ENCODE measurements around the gene KRT33B.

Gene KRT33B

GRCh38 chr17:41325126-41325525 is 44.5 kb downstream of the KRT33B start:
- no peak for TF ChIP-seq CTCF (conservative IDR thresholded peaks at IDR 0.05)
- no peak overlapping the region for H3K27ac ChIP-seq

GRCh38 chr17:41324180-41325075 is 45.2 kb downstream of the KRT33B start:
- peak; percentile 81 for TF ChIP-seq CTCF (conservative IDR thresholded peaks at IDR 0.05)
- no peak overlapping the region for H3K27ac ChIP-seq

- no peak for TF ChIP-seq CTCF (conservative IDR thresholded peaks at IDR 0.05)
These were observed 46.4 kb downstream of the KRT33B start for GRCh38 chr17:41322903-41323895.

GRCh38 chr17:41322094-41322902 is 47.3 kb downstream of the KRT33B start:
- no peak overlapping the region for H3K27ac ChIP-seq
- TF ChIP-seq CTCF (conservative IDR thresholded peaks at IDR 0.05), result peak; percentile 96

More at GRCh38 chr17:41322903-41323895, 46.4 kb downstream of the KRT33B start:
- H3K27ac ChIP-seq, result no peak overlapping the region

- no peak overlapping the region for H3K27ac ChIP-seq
- TF ChIP-seq CTCF (conservative IDR thresholded peaks at IDR 0.05), result no peak
These were observed 51.4 kb downstream of the KRT33B start for GRCh38 chr17:41318231-41318630.

- H3K27ac ChIP-seq, result no peak overlapping the region
- TF ChIP-seq CTCF (conservative IDR thresholded peaks at IDR 0.05), result no peak
These were observed 53.7 kb downstream of the KRT33B start for GRCh38 chr17:41315814-41316445.

All from VCaP (cell line).